Aorta (tissue), 5 donors: ENCODE data around the gene ZNF423. TPM values are rescaled to one million over a fixed set of nuclear protein-coding genes. Genes with fewer than 3 reads are reported as not detected.
"Not testable (repeated sequence)": the region's sequence is repeated elsewhere in the genome, so short reads cannot be mapped to it uniquely, and the experiment has no call there.

Experiments used
- ATAC-seq: fragments of 200-7000 bp; cut with Tn5 transposase; one replicate; pipeline ENCODE4 v1.9.1; 2022; ENCODE audit warnings: moderate library complexity; ENCODE audit not compliant: low FRiP score
- DNase-seq, 2 donors: peaks; one replicate each; pipeline ENCODE4 v3.0.0-alpha.2; 2020
- H3K27ac ChIP-seq, 2 donors: one replicate each; pipeline ENCODE4 v1.5.1; 2013; ENCODE audit warnings: low read length in 2 of 2, mild to moderate bottlenecking in 2 of 2, moderate library complexity in 2 of 2, control low read depth in 1 of 2, inconsistent platforms in 1 of 2, low read depth in 1 of 2
- H3K27me3 ChIP-seq, 2 donors: one replicate each; pipeline ENCODE4 v1.6.1; 2013; ENCODE audit warnings: control low read depth in 1 of 2, low read length in 1 of 2, mild to moderate bottlenecking in 1 of 2, moderate library complexity in 1 of 2; ENCODE audit not compliant: insufficient read depth in 2 of 2, control insufficient read depth in 1 of 2
- H3K36me3 ChIP-seq, 2 donors: one replicate each; pipeline ENCODE4 v1.6.1; 2013; ENCODE audit warnings: control low read depth in 1 of 2, low read length in 1 of 2, mild to moderate bottlenecking in 1 of 2; ENCODE audit not compliant: insufficient read depth in 2 of 2, control insufficient read depth in 1 of 2
- H3K4me1 ChIP-seq, 2 donors: one replicate each; pipeline ENCODE4 v1.6.1; 2013; ENCODE audit warnings: low read length in 2 of 2, control low read depth in 1 of 2, mild to moderate bottlenecking in 1 of 2, moderate library complexity in 1 of 2; ENCODE audit not compliant: insufficient read depth in 2 of 2, control insufficient read depth in 1 of 2
- H3K4me3 ChIP-seq, 2 donors: one replicate each; pipeline ENCODE4 v1.5.1; 2013; ENCODE audit warnings: low read length in 2 of 2, control low read depth in 1 of 2, mild to moderate bottlenecking in 1 of 2
- H3K9me3 ChIP-seq: one replicate; pipeline ENCODE4 v1.6.1; 2013; ENCODE audit warnings: mild to moderate bottlenecking, low read length; ENCODE audit not compliant: control insufficient read depth
- WGBS, 2 donors: extraction: QIAGEN DNeasy Blood & Tissue Kit; methylation state at CpG; one replicate each; pipeline ENCODE4 v1.1.7; 2013; 5-methylcytosine and 5-hydroxymethylcytosine counted together
- intact Hi-C, 2 donors: fragments of 100-400 bp; cut with DNase I; formaldehyde crosslinking; loops; one replicate each; pipeline versions ENCODE4 v1.14.2 to v1.15.0; 2022
- polyA plus RNA-seq, 2 donors: library from polyadenylated mRNA; stranded (reverse); fragments of 200-250 nt; gene quantifications; one replicate each; pipeline ENCODE4 v1.2.3, GENCODE V29; 2013
- total RNA-seq, 2 donors: library from RNA; stranded (reverse); fragmentation: NEBNext Ultra II Directional; extraction: Animal tissue kit (Norgen Biotek cat#: 25700); gene quantifications; one replicate each; pipeline ENCODE4 v1.2.1, GENCODE V29; 2021
- donor health status: healthy with polysubstance abuse.
- donor health status: Bipolar disorder and iron deficiency.
- donor health status: DM: no; HTN: no; CAD: no.
- donor health status: DM: no; HTN: no; CAD: no.
- donor health status: DM: yes; HTN: yes; CAD: no.

Gene ZNF423
- total and polyA plus RNA-seq, 4 donors, result 3.1 to 43.1 (median 10.0) TPM

- Histone ChIP-seq H3K9me3 (no peaks in the 10 kb centered on the region), H3K27me3 (no peaks in the 10 kb centered on the region), H3K36me3 (no peaks in the 10 kb centered on the region), H3K4me3 (no peak overlapping the region), H3K4me1 (no peaks in the 10 kb centered on the region), H3K27ac (no peak overlapping the region)
- intact Hi-C loops, result loop anchor here in 1 of 2 donors (10.0 kb wide), 1 partner anchor 100 kb away; no protein-coding TSS in a partner anchor
- DNase-seq (no peak), ATAC-seq (no peak)
- WGBS, 2 donors, result 83 to 86% methylated on average over 14 of the region's 14 CpGs
Observed at GRCh38 chr16:49564496-49565229, 291.2 kb downstream of the ZNF423 start.

GRCh38 chr16:49563666-49564065, 292.2 kb downstream of the ZNF423 start:
- no peak for ATAC-seq
- Histone ChIP-seq H3K9me3 (no peaks in the 10 kb centered on the region), H3K4me3 (no peak overlapping the region), H3K36me3 (no peaks in the 10 kb centered on the region), H3K27ac (no peak overlapping the region), H3K4me1 (no peaks in the 10 kb centered on the region), H3K27me3 (no peaks in the 10 kb centered on the region)
- 98% methylated on average over 2 of the region's 2 CpGs for WGBS, 2 donors
- intact Hi-C loops, result loop anchor here in 1 of 2 donors (10.0 kb wide), 1 partner anchor 101 kb away; no protein-coding TSS in a partner anchor
- no peak for DNase-seq

GRCh38 chr16:49562894-49563293, 293.0 kb downstream of the ZNF423 start:
- H3K36me3 ChIP-seq, H3K27me3 ChIP-seq, H3K4me1 ChIP-seq, H3K4me3 ChIP-seq, H3K9me3 ChIP-seq, ATAC-seq, DNase-seq, H3K27ac ChIP-seq: not testable (repeated sequence)
- whole genome bisulfite sequencing, 2 donors, result 95 to 99% methylated on average over 8 of the region's 8 CpGs
- intact Hi-C loops, result loop anchor here in 1 of 2 donors (10.0 kb wide), 1 partner anchor 102 kb away; no protein-coding TSS in a partner anchor

- no peak for DNase-seq
- Histone ChIP-seq H3K9me3 (no peaks in the 10 kb centered on the region), H3K4me3 (no peak overlapping the region), H3K27me3 (no peaks in the 10 kb centered on the region), H3K36me3 (no peaks in the 10 kb centered on the region), H3K27ac (no peak overlapping the region), H3K4me1 (no peaks in the 10 kb centered on the region)
- WGBS, 2 donors, result 95 to 96% methylated on average over 3 of the region's 3 CpGs
- intact Hi-C loops, result loop anchor here in 1 of 2 donors (10.0 kb wide), 1 partner anchor 103 kb away; no protein-coding TSS in a partner anchor
- ATAC-seq, result no peak
Observed at GRCh38 chr16:49562228-49562627, 293.7 kb downstream of the ZNF423 start.

- Histone ChIP-seq H3K27me3 (no peaks in the 10 kb centered on the region), H3K4me1 (no peaks in the 10 kb centered on the region), H3K9me3 (no peaks in the 10 kb centered on the region), H3K27ac (no peak overlapping the region), H3K36me3 (no peaks in the 10 kb centered on the region), H3K4me3 (no peak overlapping the region)
- ATAC-seq (no peak), DNase-seq (peak; percentile 65 to 68)
- 53 to 57% methylated on average over 25 of the region's 25 CpGs for WGBS, 2 donors
- intact Hi-C loops, result loop anchor here in 1 of 2 donors (10.0 kb wide), 1 partner anchor 105 kb away; no protein-coding TSS in a partner anchor
Observed at GRCh38 chr16:49560004-49560830, 295.7 kb downstream of the ZNF423 start.

GRCh38 chr16:49559242-49559641, 296.7 kb downstream of the ZNF423 start:
- Histone ChIP-seq H3K36me3 (no peaks in the 10 kb centered on the region), H3K4me3 (no peak overlapping the region), H3K27ac (no peak overlapping the region), H3K4me1 (no peaks in the 10 kb centered on the region), H3K27me3 (no peaks in the 10 kb centered on the region), H3K9me3 (no peaks in the 10 kb centered on the region)
- intact Hi-C loops, result no loop called here
- ATAC-seq (no peak), DNase-seq (no peak)
- 89 to 98% methylated on average over 4 of the region's 4 CpGs for WGBS, 2 donors

- no peak overlapping the region for H3K4me3 ChIP-seq
- H3K27ac ChIP-seq, result no peak overlapping the region
- DNase-seq (no peak), ATAC-seq (no peak)
- H3K9me3 ChIP-seq, result no peaks in the 10 kb centered on the region
- intact Hi-C loops, result no loop called here
- no peaks in the 10 kb centered on the region for H3K36me3 ChIP-seq
- H3K4me1 ChIP-seq, result no peaks in the 10 kb centered on the region
- WGBS, 2 donors, result 90 to 93% methylated on average over 2 of the region's 2 CpGs
- no peaks in the 10 kb centered on the region for H3K27me3 ChIP-seq
Observed at GRCh38 chr16:49558451-49558850, 297.5 kb downstream of the ZNF423 start.

GRCh38 chr16:49556606-49557446, 299.1 kb downstream of the ZNF423 start:
- Histone ChIP-seq H3K4me3 (no peak overlapping the region), H3K36me3 (no peaks in the 10 kb centered on the region), H3K4me1 (no peaks in the 10 kb centered on the region), H3K9me3 (no peaks in the 10 kb centered on the region), H3K27me3 (no peaks in the 10 kb centered on the region), H3K27ac (no peak overlapping the region)
- intact Hi-C loops, result no loop called here
- 77 to 79% methylated on average over 20 to 23 of the region's 23 CpGs for WGBS, 2 donors
- DNase-seq, result no peak
- no peak for ATAC-seq
